A673 (cell line): ENCODE results near the gene ASMTL. TPM values are rescaled to one million over a fixed set of nuclear protein-coding genes. Genes with fewer than 3 reads are reported as not detected.

Source experiments
- Bru-seq: library from RNA; stranded (reverse); fragments of 400-500 nt; gene quantifications from one replicate; lab custom pipeline; 2021; lab: Mats Ljungman, UMichigan
- BruChase-seq, 2 experiments: library from RNA; stranded (reverse); fragments of 400-500 nt; gene quantifications; one replicate each; lab custom pipeline; 2021; lab: Mats Ljungman, UMichigan
- BruUV-seq: library from RNA; stranded (reverse); fragments of 400-500 nt; replicated peaks from 2 replicates; lab custom pipeline; 2021; lab: Mats Ljungman, UMichigan
- CTCF ChIA-PET: fragments of 300-600 bp; sonication (Branson Sonifier 250); formaldehyde crosslinking; loops from one replicate; lab custom pipeline; 2022; ENCODE audit warnings: antibody characterized with exemption; lab: Charles Lee
- POLR2A ChIA-PET: fragments of 300-600 bp; sonication (Branson Sonifier 250); formaldehyde crosslinking; loops from one replicate; lab custom pipeline; 2022; ENCODE audit warnings: antibody characterized with exemption; ENCODE audit not compliant: low non-redundant PET; lab: Charles Lee
- DNase-seq: peaks from one replicate; pipeline ENCODE4 v3.0.0-alpha.2; 2015; ENCODE audit warnings: low spot score
- H3K27ac ChIP-seq: fragments of 200-600 bp; sonication (generic); 2 replicates; pipeline ENCODE4 v1.5.1; 2016; ENCODE audit warnings: mixed run types, low read depth, mild to moderate bottlenecking, mixed read lengths, antibody characterized with exemption, low read length; ENCODE audit not compliant: poor library complexity, severe bottlenecking
- H3K27me3 ChIP-seq: fragments of 200-600 bp; sonication (generic); replicated peaks from 2 replicates; pipeline ENCODE4 v1.6.1; 2017; ENCODE audit warnings: mixed run types, low read depth, mild to moderate bottlenecking, mixed read lengths, antibody characterized with exemption, low read length; ENCODE audit not compliant: insufficient read depth, poor library complexity
- H3K36me3 ChIP-seq: fragments of 200-600 bp; sonication (generic); 2 replicates; pipeline ENCODE4 v1.6.1; 2016; ENCODE audit warnings: mixed run types, mild to moderate bottlenecking, mixed read lengths, antibody characterized with exemption, low read length; ENCODE audit not compliant: insufficient read depth, poor library complexity, severe bottlenecking
- H3K4me1 ChIP-seq: fragments of 200-600 bp; sonication (generic); 2 replicates; pipeline ENCODE4 v1.6.1; 2017; ENCODE audit warnings: mixed run types, mild to moderate bottlenecking, mixed read lengths, antibody characterized with exemption, low read length; ENCODE audit not compliant: insufficient read depth, poor library complexity, severe bottlenecking
- H3K4me3 ChIP-seq: fragments of 200-600 bp; sonication (generic); 2 replicates; pipeline ENCODE4 v1.5.1; 2016; ENCODE audit warnings: low read depth, mixed run types, mild to moderate bottlenecking, mixed read lengths, low read length; ENCODE audit not compliant: poor library complexity, severe bottlenecking
- H3K9me3 ChIP-seq: fragments of 200-600 bp; sonication (generic); 2 replicates; pipeline ENCODE4 v1.6.1; 2016; ENCODE audit warnings: mixed run types, low read depth, mild to moderate bottlenecking, mixed read lengths, antibody characterized with exemption, low read length; ENCODE audit not compliant: poor library complexity, severe bottlenecking
- EZH2 ChIP-seq: fragments of 200-600 bp; sonication (generic); IDR thresholded peaks from 2 replicates; pipeline ENCODE4 v1.6.1; 2017; ENCODE audit warnings: borderline replicate concordance, low read depth, mild to moderate bottlenecking, mixed read lengths, antibody characterized with exemption, low read length; ENCODE audit not compliant: poor library complexity, severe bottlenecking
- intact Hi-C: fragments of 100-400 bp; cut with micrococcal nuclease; formaldehyde crosslinking; loops from one replicate; pipeline ENCODE4 v1.10.0; 2022; ENCODE audit not compliant: unreplicated experiment
- long read RNA-seq: library from polyadenylated mRNA; stranded (forward); transcript quantifications from one replicate; pipeline ENCODE4 v2.0.0, GENCODE V29; 2022
- total RNA-seq: library from RNA; stranded (reverse); gene quantifications from 2 replicates; pipeline ENCODE4 v1.2.3, GENCODE V29; 2021
- TF ChIP-seq, protein P1 (sequence below): fragments of 300-800, 200-600 bp; sonication (generic); conservative IDR thresholded peaks from 2 replicates; pipeline ENCODE4 v1.5.1; 2017; ENCODE audit warnings: low read depth, mild to moderate bottlenecking, antibody characterized with exemption, low read length, moderate library complexity, mixed read lengths

Gene ASMTL, protein sequence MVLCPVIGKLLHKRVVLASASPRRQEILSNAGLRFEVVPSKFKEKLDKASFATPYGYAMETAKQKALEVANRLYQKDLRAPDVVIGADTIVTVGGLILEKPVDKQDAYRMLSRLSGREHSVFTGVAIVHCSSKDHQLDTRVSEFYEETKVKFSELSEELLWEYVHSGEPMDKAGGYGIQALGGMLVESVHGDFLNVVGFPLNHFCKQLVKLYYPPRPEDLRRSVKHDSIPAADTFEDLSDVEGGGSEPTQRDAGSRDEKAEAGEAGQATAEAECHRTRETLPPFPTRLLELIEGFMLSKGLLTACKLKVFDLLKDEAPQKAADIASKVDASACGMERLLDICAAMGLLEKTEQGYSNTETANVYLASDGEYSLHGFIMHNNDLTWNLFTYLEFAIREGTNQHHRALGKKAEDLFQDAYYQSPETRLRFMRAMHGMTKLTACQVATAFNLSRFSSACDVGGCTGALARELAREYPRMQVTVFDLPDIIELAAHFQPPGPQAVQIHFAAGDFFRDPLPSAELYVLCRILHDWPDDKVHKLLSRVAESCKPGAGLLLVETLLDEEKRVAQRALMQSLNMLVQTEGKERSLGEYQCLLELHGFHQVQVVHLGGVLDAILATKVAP
- total RNA-seq (24.9 and 33.5 TPM in 2 replicates), Bru-seq, nascent RNA (percentile 47 among the genes with signal in this experiment), BruChase-seq, experiment 1, labeled RNA remaining after a 2-hour chase (percentile 60 among the genes with signal in this experiment), BruChase-seq, experiment 2, labeled RNA remaining after a 6-hour chase (percentile 67 among the genes with signal in this experiment)
- long read RNA-seq, transcript ASMTL-201 (13 exons, 2,027 nt), result major isoform, 75 of 106 reads
- long read RNA-seq, partial matches to known transcripts, result 7 of 106 reads
- long read RNA-seq, other reads (novel, unspliced or antisense), result 21 of 106 reads

DNA sequence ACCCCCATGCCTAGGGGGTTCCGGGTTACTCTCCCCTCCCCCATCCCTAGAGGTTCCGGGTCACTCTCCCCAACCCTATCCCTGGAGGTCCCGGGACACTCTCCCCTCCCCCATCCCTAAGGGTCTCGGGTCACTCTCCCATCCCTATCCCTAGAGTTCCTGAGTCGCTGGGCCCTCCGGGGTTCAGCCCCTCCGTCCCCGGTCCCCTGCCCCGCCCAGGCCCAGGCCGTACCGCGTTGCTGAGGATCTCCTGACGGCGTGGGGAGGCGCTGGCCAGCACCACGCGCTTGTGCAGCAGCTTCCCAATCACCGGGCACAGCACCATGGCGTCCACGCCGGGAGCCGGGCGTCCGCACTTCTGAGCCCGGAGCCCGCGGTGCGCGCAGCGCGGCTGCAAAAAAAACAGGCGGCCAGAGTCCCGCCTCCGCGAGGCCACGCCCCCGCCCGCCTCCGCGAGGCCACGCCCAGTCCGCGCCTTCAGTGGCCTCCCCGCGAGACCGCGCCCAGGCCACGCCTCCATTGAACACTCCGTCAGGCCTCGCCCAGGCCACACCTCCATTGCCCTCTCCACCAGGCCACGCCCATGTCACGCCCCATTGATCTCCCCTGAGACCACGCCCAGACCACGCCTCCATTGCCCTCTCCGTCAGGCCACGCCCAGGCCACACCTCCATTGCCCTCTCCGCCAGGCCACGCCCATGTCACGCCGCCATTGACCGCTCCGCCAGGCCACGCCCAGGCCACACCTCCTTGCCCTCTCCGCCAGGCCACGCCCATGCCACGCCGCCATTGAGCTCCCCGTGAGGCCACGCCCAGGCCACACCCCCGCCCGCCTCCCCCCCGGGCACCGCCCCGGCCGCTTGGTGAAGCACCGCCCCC, at the start of gene ASMTL:
Gene ASMTL, minus strand, starts transcription at position 394 of the 879 bp plus-strand sequence. Its CDS starts 69 bp downstream, at position 325.
- no peaks in the 10 kb centered on the region for H3K4me1 ChIP-seq
- POLR2A ChIA-PET, result no interaction called here
- no peaks in the 10 kb centered on the region for H3K9me3 ChIP-seq
- intact Hi-C loops, result loop anchor here (2.0 to 10.0 kb wide), 4 partner anchors 60 to 1142 kb away; partner anchors contain the start of gene SLC25A6
- no TSS peak for BruUV-seq
- H3K27ac ChIP-seq, result peak within 1 kb of the TSS; percentile 77
- no peak for TF ChIP-seq EZH2
- TF ChIP-seq, protein P1, sequence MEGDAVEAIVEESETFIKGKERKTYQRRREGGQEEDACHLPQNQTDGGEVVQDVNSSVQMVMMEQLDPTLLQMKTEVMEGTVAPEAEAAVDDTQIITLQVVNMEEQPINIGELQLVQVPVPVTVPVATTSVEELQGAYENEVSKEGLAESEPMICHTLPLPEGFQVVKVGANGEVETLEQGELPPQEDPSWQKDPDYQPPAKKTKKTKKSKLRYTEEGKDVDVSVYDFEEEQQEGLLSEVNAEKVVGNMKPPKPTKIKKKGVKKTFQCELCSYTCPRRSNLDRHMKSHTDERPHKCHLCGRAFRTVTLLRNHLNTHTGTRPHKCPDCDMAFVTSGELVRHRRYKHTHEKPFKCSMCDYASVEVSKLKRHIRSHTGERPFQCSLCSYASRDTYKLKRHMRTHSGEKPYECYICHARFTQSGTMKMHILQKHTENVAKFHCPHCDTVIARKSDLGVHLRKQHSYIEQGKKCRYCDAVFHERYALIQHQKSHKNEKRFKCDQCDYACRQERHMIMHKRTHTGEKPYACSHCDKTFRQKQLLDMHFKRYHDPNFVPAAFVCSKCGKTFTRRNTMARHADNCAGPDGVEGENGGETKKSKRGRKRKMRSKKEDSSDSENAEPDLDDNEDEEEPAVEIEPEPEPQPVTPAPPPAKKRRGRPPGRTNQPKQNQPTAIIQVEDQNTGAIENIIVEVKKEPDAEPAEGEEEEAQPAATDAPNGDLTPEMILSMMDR, result no peak
- peak within 1 kb of the TSS; percentile 97 for H3K4me3 ChIP-seq
- no peaks in the 10 kb centered on the region for H3K36me3 ChIP-seq
- DNase-seq, result peak; percentile 97
- CTCF ChIA-PET, result no interaction called here
- H3K27me3 ChIP-seq, result no peaks in the 10 kb centered on the region

DNA sequence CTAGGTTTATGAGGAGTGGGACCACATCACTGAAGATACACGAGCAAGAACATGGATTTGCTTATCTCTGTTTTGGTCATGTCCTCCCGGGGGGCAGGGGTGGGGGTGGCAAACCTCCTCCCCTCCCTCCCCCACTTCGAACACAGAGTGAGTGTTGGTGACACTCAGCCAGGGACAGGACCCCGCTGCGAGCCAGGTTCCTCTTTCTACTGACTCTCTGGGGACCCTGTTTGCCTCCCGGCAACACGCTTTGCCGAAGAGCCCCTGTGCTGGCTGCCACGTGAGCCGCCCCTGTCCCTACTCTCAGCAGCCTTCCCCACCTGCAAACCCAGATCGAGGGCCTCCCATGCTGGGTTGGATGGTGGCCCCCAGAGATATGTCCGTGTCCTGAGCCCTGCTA, 49.5 kb upstream of the ASMTL start:
- TF ChIP-seq, protein P1, result no peak
- no peak for TF ChIP-seq EZH2
- H3K4me3 ChIP-seq, result no peak overlapping the region
- BruUV-seq, result no TSS peak
- DNase-seq, result no peak
- no peak overlapping the region for H3K27ac ChIP-seq
- intact Hi-C loops, result no loop called here
- CTCF ChIA-PET, result no interaction called here
- H3K4me1 ChIP-seq, result no peaks in the 10 kb centered on the region
- no peaks in the 10 kb centered on the region for H3K9me3 ChIP-seq
- H3K36me3 ChIP-seq, result no peaks in the 10 kb centered on the region
- H3K27me3 ChIP-seq, result no peaks in the 10 kb centered on the region
- POLR2A ChIA-PET, result no interaction called here
